ENCODE data around the gene KCNH8.

The KCNH8 gene

GRCh38 chr3:19476281-19476680 lies 328.0 kb downstream of the KCNH8 start:
- H3K4me3 ChIP-seq (ENCODE audit: low read depth, low read length), result no peak overlapping the region
- no peak for DNase-seq (ENCODE audit: low read depth)
- TF ChIP-seq, protein P1, sequence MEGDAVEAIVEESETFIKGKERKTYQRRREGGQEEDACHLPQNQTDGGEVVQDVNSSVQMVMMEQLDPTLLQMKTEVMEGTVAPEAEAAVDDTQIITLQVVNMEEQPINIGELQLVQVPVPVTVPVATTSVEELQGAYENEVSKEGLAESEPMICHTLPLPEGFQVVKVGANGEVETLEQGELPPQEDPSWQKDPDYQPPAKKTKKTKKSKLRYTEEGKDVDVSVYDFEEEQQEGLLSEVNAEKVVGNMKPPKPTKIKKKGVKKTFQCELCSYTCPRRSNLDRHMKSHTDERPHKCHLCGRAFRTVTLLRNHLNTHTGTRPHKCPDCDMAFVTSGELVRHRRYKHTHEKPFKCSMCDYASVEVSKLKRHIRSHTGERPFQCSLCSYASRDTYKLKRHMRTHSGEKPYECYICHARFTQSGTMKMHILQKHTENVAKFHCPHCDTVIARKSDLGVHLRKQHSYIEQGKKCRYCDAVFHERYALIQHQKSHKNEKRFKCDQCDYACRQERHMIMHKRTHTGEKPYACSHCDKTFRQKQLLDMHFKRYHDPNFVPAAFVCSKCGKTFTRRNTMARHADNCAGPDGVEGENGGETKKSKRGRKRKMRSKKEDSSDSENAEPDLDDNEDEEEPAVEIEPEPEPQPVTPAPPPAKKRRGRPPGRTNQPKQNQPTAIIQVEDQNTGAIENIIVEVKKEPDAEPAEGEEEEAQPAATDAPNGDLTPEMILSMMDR (IDR thresholded peaks at IDR 0.05; ENCODE audit: control insufficient read depth, extremely low read depth, insufficient read depth), result no peak

GRCh38 chr3:19485267-19485666 lies 337.0 kb downstream of the KCNH8 start:
- TF ChIP-seq, protein P1 (IDR thresholded peaks at IDR 0.05; ENCODE audit: control insufficient read depth, extremely low read depth, insufficient read depth), result no peak

GRCh38 chr3:19487386-19487785 lies 339.1 kb downstream of the KCNH8 start:
- TF ChIP-seq, protein P1 (IDR thresholded peaks at IDR 0.05; ENCODE audit: control insufficient read depth, extremely low read depth, insufficient read depth), result no peak
- H3K4me3 ChIP-seq (ENCODE audit: low read depth, low read length), result no peak overlapping the region

More at GRCh38 chr3:19485267-19485666, 337.0 kb downstream of the KCNH8 start:
- no peak overlapping the region for H3K4me3 ChIP-seq (ENCODE audit: low read depth, low read length)
- peak; percentile 48 for DNase-seq (ENCODE audit: low read depth)

DNA sequence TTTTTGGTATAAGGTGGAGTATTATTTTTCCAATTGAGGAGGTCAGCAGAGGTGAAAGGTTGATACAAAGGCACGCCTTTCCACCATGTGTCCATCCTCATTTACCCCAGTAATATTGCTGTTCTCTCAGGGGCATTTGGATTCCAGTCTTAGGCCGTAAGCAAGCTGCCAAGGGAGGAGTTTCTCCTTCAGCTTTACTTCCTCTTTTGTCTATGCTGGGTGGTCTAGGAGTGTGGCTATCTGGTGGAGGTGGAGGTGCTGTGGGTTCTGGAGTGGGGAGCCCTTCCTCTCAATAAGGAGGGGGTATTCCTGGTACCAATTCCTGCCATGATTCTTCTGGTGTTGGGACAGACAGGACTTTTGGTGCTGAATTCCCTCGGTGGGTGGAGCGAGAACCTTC lies 340.6 kb downstream of the KCNH8 start:
- TF ChIP-seq, protein P1 (IDR thresholded peaks at IDR 0.05; ENCODE audit: control insufficient read depth, extremely low read depth, insufficient read depth), result no peak
- no peak overlapping the region for H3K4me3 ChIP-seq (ENCODE audit: low read depth, low read length)
- no peak for DNase-seq (ENCODE audit: low read depth)

More at GRCh38 chr3:19487386-19487785, 339.1 kb downstream of the KCNH8 start:
- DNase-seq (ENCODE audit: low read depth), result no peak

- TF ChIP-seq, protein P1 (IDR thresholded peaks at IDR 0.05; ENCODE audit: control insufficient read depth, extremely low read depth, insufficient read depth), result no peak
- DNase-seq (ENCODE audit: low read depth), result no peak
These were observed 341.6 kb downstream of the KCNH8 start for GRCh38 chr3:19489936-19490335.

GRCh38 chr3:19506171-19506570 lies 357.9 kb downstream of the KCNH8 start:
- TF ChIP-seq, protein P1 (IDR thresholded peaks at IDR 0.05; ENCODE audit: control insufficient read depth, extremely low read depth, insufficient read depth), result no peak
- no peak overlapping the region for H3K4me3 ChIP-seq (ENCODE audit: low read depth, low read length)
- DNase-seq (ENCODE audit: low read depth), result no peak

More at GRCh38 chr3:19489936-19490335, 341.6 kb downstream of the KCNH8 start:
- H3K4me3 ChIP-seq (ENCODE audit: low read depth, low read length), result no peak overlapping the region

- DNase-seq (ENCODE audit: low read depth), result no peak
- TF ChIP-seq, protein P1 (IDR thresholded peaks at IDR 0.05; ENCODE audit: control insufficient read depth, extremely low read depth, insufficient read depth), result no peak
These were observed 374.0 kb downstream of the KCNH8 start for GRCh38 chr3:19522305-19522704.

More at GRCh38 chr3:19522305-19522704, 374.0 kb downstream of the KCNH8 start:
- no peak overlapping the region for H3K4me3 ChIP-seq (ENCODE audit: low read depth, low read length)

Measured in LNCaP clone FGC (cell line).